G401 (cell line): ENCODE data around the gene SNX12. TPM values are rescaled to one million over a fixed set of nuclear protein-coding genes. Genes with fewer than 3 reads are reported as not detected.

Experiments used
- total RNA-seq: library from RNA; depleted of rRNA; stranded (reverse); fragments of >200 nt; shearing (Covaris generic); gene quantifications from 2 replicates; pipeline ENCODE4 v1.2.3, GENCODE V29; 2014; rRNA removed

SNX12 gene
- total RNA-seq, 1 experiment from 2014 or later, result 127 TPM

Other genes with a start within 250 kb of the SNX12 start
- gene TEX11, start 159.6 kb downstream of the SNX12 start, total RNA-seq, result not detected in 2 replicates
- gene SLC7A3, start 137.2 kb downstream of the SNX12 start, total RNA-seq, result not detected in 2 replicates
- 3.4 and 3.7 TPM in 2 replicates for gene FOXO4, start 27.5 kb upstream of the SNX12 start, total RNA-seq
- not detected in 2 replicates for gene CXorf65, start 38.4 kb upstream of the SNX12 start, total RNA-seq
- gene IL2RG, start 43.2 kb upstream of the SNX12 start, total RNA-seq, result not detected in 2 replicates
- 10.8 and 17.7 TPM in 2 replicates for gene MED12, start 50.3 kb upstream of the SNX12 start, total RNA-seq
- gene NLGN3, start 76.5 kb upstream of the SNX12 start, total RNA-seq, result 0.31 TPM in 1 of 2 replicates, not detected in the other
- gene GJB1, start 154.9 kb upstream of the SNX12 start, total RNA-seq, result 0.37 TPM in 1 of 2 replicates, not detected in the other
- gene ZMYM3, start 185.8 kb upstream of the SNX12 start, total RNA-seq, result 20.9 and 30.0 TPM in 2 replicates
- gene NONO, start 215.3 kb upstream of the SNX12 start, total RNA-seq, result 542 and 667 TPM in 2 replicates
- 0.31 and 1.8 TPM in 2 replicates for gene ITGB1BP2, start 233.4 kb upstream of the SNX12 start, total RNA-seq